Spleen (tissue), 7 donors: ENCODE measurements around the gene KRTAP20-2.

Source experiments
- POLR2A ChIP-seq, 3 donors: fragments of 450-650 bp; IDR thresholded peaks; one replicate each; pipeline ENCODE4 v1.5.1; 2017; ENCODE audit warnings: antibody characterized with exemption in 3 of 3, mild to moderate bottlenecking in 1 of 3
- POLR2AphosphoS5 ChIP-seq, 3 donors: sonication (generic); formaldehyde crosslinking; IDR thresholded peaks; one replicate each; pipeline ENCODE4 v1.5.1; 2017; ENCODE audit warnings: antibody characterized with exemption in 3 of 3
- TF ChIP-seq, protein P1 (sequence below), 11 experiments: fragments of 200-600 bp in 7 of 11; fragments of 450-650 bp in 4 of 11; sonication (generic) in 4 of 11; IDR thresholded peaks in 8 of 11; conservative IDR thresholded peaks in 3 of 11; 1 replicate in 7 of 11; 2 replicates in 4 of 11; pipeline versions ENCODE4 v1.4.0 to v1.8.0; 2016 to 2021; ENCODE audit warnings: antibody characterized with exemption in 11 of 11, inconsistent platforms in 4 of 11, mild to moderate bottlenecking in 1 of 11
- donor health status: DM: no; HTN: no; CAD: no; lungs with moderate emphysema.
- donor health status: DM: no; HTN: no; CAD: no.
- donor health status: DM: no; HTN: no; CAD: no.

DNA sequence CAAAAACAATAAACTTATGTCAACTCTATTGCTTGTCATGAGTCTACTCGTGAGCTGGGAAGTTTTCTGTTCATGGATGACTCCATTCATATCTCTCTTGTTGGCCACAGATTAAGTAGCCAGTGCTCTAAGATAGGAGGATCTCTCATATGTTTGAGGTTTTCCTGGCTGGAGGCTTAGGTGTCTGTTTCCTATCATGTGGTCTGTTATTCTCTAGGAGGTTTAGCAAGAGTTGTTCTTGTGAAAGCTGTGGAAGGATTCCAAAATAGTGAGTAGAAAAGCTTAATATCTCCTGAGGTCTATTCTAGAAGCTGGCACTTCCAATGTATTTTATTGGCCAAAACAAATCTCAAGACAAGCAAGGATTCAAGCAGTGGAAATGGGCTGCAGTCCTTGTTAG is 5.8 kb upstream of the KRTAP20-2 start:
- TF ChIP-seq POLR2AphosphoS5 (IDR thresholded peaks at IDR 0.05), result no peak
- TF ChIP-seq, protein P1, sequence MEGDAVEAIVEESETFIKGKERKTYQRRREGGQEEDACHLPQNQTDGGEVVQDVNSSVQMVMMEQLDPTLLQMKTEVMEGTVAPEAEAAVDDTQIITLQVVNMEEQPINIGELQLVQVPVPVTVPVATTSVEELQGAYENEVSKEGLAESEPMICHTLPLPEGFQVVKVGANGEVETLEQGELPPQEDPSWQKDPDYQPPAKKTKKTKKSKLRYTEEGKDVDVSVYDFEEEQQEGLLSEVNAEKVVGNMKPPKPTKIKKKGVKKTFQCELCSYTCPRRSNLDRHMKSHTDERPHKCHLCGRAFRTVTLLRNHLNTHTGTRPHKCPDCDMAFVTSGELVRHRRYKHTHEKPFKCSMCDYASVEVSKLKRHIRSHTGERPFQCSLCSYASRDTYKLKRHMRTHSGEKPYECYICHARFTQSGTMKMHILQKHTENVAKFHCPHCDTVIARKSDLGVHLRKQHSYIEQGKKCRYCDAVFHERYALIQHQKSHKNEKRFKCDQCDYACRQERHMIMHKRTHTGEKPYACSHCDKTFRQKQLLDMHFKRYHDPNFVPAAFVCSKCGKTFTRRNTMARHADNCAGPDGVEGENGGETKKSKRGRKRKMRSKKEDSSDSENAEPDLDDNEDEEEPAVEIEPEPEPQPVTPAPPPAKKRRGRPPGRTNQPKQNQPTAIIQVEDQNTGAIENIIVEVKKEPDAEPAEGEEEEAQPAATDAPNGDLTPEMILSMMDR (IDR thresholded peaks at IDR 0.05 in 8 of 11, conservative IDR thresholded peaks at IDR 0.05 in 3 of 11), result no peak
- TF ChIP-seq POLR2A (IDR thresholded peaks at IDR 0.05), result no peak
